GM12872 (cell line): ENCODE results near the gene AKAP12.

ENCODE experiments used
- TF ChIP-seq, protein P1 (sequence below): IDR thresholded peaks from 3 replicates; pipeline ENCODE4 v1.5.1; 2011; ENCODE audit warnings: low read depth, mild to moderate bottlenecking, low read length, moderate library complexity; ENCODE audit not compliant: insufficient read depth

The AKAP12 gene

DNA sequence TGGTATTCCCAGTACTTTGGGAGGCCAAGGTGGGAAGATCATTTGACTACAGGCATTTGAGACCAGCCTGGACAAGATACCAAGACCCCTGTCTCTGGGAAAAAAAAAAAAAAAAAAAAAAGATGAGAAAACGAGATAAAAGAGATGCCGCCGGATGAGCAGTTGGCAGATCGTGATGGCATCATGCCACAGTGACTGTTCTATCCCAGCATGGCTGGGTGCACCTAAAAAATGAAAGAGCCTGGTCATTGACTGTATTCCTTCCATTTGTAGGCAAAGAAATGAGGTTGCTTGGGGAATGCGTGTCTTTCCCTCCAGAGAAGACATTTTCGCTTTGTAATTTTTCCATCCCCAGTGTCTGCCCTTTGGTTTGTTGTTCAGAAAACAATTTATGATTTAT lies 12.9 kb downstream of the AKAP12 start:
- TF ChIP-seq, protein P1, sequence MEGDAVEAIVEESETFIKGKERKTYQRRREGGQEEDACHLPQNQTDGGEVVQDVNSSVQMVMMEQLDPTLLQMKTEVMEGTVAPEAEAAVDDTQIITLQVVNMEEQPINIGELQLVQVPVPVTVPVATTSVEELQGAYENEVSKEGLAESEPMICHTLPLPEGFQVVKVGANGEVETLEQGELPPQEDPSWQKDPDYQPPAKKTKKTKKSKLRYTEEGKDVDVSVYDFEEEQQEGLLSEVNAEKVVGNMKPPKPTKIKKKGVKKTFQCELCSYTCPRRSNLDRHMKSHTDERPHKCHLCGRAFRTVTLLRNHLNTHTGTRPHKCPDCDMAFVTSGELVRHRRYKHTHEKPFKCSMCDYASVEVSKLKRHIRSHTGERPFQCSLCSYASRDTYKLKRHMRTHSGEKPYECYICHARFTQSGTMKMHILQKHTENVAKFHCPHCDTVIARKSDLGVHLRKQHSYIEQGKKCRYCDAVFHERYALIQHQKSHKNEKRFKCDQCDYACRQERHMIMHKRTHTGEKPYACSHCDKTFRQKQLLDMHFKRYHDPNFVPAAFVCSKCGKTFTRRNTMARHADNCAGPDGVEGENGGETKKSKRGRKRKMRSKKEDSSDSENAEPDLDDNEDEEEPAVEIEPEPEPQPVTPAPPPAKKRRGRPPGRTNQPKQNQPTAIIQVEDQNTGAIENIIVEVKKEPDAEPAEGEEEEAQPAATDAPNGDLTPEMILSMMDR = no peak

DNA sequence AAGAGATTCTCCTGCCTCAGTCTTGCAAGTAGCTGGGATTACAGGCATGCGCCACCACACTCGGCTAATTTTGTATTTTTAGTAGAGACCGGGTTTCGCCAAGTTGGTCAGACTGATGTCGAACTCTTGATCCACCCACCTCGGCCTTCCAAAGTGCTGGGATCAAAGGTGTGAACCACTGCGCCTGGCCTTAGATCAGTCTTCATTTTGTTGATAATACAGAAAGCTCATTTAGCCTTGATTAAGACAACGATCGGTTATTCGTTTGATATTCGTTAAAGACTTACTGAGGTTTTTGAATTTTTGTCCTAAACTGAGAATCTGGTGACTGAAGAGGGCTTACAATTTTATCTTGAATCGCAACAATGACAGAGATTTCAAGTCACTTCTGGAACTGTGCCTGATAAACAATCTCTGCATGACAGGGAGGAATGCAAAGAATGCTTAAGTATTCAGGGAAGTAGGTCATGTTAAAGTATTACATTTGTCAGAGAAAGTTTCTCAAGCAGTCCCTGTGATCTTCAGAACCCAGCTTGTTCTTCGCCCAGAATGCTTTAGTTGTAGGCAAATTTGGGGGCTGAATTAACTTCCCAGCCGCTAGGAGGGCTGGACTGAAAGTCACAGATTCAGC lies 14.8 kb downstream of the AKAP12 start:
- TF ChIP-seq, protein P1 = no peak

DNA sequence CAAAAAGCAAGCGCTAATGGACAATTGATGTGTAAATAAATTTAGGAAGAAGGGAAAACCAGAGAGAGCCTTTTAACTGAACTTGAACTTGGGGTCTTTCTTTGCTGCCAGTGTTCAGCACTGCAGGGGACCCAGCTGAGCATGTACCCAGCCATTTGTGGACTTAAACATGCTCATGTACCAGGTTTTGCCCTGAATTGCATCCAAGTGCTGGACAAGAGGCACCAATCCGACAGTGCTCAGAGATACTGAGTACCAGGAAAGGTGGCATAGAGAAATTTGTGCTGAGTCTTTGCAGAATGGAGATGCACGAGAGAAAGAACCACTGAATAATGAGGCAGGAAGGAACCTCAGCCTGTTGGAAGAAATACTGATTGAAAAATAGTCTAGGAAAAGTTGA lies 16.0 kb downstream of the AKAP12 start:
- TF ChIP-seq, protein P1 = no peak

DNA sequence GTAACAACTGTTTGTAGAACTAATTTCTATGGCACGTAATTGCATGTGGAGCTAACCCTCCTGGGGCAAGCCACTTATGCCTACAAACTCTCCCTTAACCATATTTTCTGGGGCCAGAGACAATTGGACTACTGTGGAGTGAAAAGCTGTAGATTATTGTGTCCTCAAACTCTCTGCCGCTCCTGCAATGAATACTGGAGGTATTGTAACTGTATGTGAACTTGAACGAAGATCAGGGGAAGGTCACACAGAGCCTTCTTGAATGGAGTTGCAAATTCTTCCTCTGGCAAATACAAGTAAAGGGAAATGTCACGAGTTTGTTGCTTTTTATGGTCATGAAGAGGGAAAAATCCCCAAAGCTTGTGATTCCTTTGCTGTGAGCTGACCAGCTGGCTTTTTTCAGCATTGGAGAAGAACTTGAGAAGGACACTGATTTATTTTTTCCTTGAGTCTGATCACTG lies 18.2 kb downstream of the AKAP12 start:
- TF ChIP-seq, protein P1 = no peak

DNA sequence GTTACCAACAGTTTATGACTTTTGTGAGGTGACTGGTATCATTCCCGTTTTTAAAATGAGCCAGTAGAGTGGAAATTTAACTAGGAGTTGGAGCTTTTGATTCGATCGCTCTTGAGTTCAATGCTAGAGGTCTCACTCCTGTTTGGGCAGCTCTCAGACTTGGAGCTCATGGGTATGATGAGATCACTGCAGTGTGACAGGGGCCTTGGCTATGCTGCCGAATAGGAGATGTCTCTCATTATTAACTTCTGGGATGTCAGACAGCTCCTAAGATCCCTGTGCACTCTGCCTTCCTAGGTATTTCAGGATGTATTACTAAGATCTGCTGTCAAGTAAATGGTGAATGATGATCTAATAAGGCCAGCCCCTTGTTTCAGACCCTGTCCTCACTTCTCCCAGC lies 20.4 kb downstream of the AKAP12 start:
- TF ChIP-seq, protein P1 = no peak

DNA sequence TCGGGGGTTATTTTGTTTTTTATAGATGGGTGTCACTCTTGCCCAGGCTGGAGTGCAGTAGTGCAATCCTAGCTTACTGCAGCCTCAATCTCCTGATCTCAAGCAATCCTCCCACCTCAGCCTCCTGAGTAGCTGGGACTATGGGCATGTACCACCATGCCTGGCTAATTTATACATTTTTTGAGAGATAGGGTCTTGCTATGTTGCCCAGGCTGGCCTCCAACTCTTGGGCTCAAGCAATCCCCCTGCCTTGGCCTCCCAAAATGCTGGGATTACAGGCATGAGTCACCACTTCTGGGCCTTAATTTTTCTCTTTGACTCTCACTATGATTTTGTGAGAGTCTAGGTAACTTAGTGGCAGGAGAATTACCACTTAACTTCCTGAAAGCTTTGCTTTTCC lies 23.3 kb downstream of the AKAP12 start:
- TF ChIP-seq, protein P1 = no peak

DNA sequence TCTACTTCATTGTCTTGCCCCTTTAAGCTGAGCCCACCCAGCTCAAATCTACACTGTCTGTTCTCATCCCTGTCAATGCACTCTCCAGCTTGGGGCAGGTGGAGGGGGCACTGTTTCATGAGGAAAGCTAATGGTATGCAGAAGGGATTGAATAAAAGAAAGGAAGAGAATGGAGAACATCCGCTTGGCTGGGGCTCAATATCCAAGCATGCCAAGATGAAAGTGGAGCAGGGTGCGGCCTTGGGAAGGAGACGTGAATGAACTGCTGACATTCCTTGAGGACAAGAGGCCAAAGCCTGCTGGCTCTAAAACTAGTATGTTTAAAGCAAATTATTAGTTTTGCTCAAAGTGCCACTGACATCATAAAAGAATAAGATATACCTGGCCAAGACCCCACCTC lies 24.2 kb downstream of the AKAP12 start:
- TF ChIP-seq, protein P1 = no peak

DNA sequence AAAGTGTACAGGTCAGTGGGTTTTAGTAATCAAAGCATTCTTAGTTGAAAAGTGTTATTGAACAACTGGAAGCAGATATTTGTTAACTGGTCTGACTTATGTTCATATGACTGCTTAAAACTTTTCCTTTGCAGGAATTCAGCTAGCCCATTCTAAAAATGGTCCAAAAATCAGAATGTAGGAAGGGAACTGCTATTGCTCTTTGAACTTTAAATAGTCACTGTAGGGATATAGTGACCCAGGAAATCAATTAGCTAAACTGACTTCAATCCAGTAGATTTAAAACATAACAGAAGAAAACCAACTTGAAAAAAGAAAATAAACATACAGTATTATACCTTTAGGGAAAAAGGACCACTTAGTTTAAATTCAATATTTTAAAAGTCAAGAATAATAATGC lies 25.5 kb downstream of the AKAP12 start:
- TF ChIP-seq, protein P1 = no peak
